HepG2 (cell line): Measurements from ENCODE around the gene ANO1. TPM values are rescaled to one million over a fixed set of nuclear protein-coding genes. Genes with fewer than 3 reads are reported as not detected.
A peak's percentile ranks its signal among the peaks of the same experiment; 100 is the strongest.

Experiments used
- CAMTA2 ChIP-seq: sonication (generic); formaldehyde crosslinking; IDR thresholded peaks from 2 replicates; pipeline ENCODE4 v1.4.0; 2020; ENCODE audit warnings: mild to moderate bottlenecking, missing genetic modification reagents, borderline replicate concordance
- CBX5 ChIP-seq: sonication (generic); formaldehyde crosslinking; IDR thresholded peaks from 2 replicates; pipeline ENCODE4 v1.4.0; 2020; ENCODE audit warnings: missing genetic modification reagents, borderline replicate concordance
- KLF6 ChIP-seq: IDR thresholded peaks from 2 replicates; pipeline ENCODE4 v1.8.0; 2016; ENCODE audit warnings: missing biosample characterization, missing genetic modification reagents
- MEIS1 ChIP-seq: sonication (generic); formaldehyde crosslinking; IDR thresholded peaks from 2 replicates; pipeline ENCODE4 v1.9.0; 2021; ENCODE audit warnings: mild to moderate bottlenecking, missing genetic modification reagents, moderate library complexity, borderline replicate concordance
- NFE2 ChIP-seq: sonication (generic); formaldehyde crosslinking; IDR thresholded peaks from 2 replicates; pipeline ENCODE4 v1.4.0; 2020; ENCODE audit warnings: missing genetic modification reagents
- NR1H2 ChIP-seq: sonication (generic); formaldehyde crosslinking; IDR thresholded peaks from 2 replicates; pipeline ENCODE4 v1.8.1; 2022; ENCODE audit warnings: low read depth, missing genetic modification reagents, borderline replicate concordance
- SCMH1 ChIP-seq: sonication (generic); formaldehyde crosslinking; IDR thresholded peaks from 2 replicates; pipeline ENCODE4 v1.9.0; 2021; ENCODE audit warnings: missing genetic modification reagents, mild to moderate bottlenecking, borderline replicate concordance
- SIX4 ChIP-seq: sonication (generic); formaldehyde crosslinking; IDR thresholded peaks from 2 replicates; pipeline ENCODE4 v1.4.0; 2020; ENCODE audit warnings: missing genetic modification reagents
- STAG1 ChIP-seq: sonication (generic); formaldehyde crosslinking; IDR thresholded peaks from 2 replicates; pipeline ENCODE4 v1.4.0; 2020; ENCODE audit warnings: missing genetic modification reagents
- ZBTB38 ChIP-seq: sonication (generic); formaldehyde crosslinking; IDR thresholded peaks from 2 replicates; pipeline ENCODE4 v1.5.1; 2020; ENCODE audit warnings: mild to moderate bottlenecking, missing genetic modification reagents
- ZNF292 ChIP-seq: sonication (generic); formaldehyde crosslinking; IDR thresholded peaks from 2 replicates; pipeline ENCODE4 v1.8.1; 2022; ENCODE audit warnings: mild to moderate bottlenecking, low read depth, missing genetic modification reagents, borderline replicate concordance
- ZNF607 ChIP-seq: sonication (generic); formaldehyde crosslinking; IDR thresholded peaks from 2 replicates; pipeline ENCODE4 v1.5.1; 2020; ENCODE audit warnings: missing genetic modification reagents, mild to moderate bottlenecking, borderline replicate concordance
- ZNF772 ChIP-seq: sonication (generic); formaldehyde crosslinking; IDR thresholded peaks from 2 replicates; pipeline ENCODE4 v1.5.0; 2020; ENCODE audit warnings: mild to moderate bottlenecking, missing genetic modification reagents
- ZSCAN22 ChIP-seq: sonication (generic); formaldehyde crosslinking; IDR thresholded peaks from 2 replicates; pipeline ENCODE4 v1.4.0; 2020; ENCODE audit warnings: mild to moderate bottlenecking, missing genetic modification reagents
- polyA plus RNA-seq, 8 experiments: library from polyadenylated mRNA; depleted of rRNA in 3 of 8; stranded (reverse) in 7 of 8; unstranded in 1 of 8; fragments of >200 nt; fragmentation: Illumina TruSeq in 4 of 8; extraction: Trizol in 4 of 8; gene quantifications; 2 replicates each; pipeline versions ENCODE4 v1.2.1 to v1.2.3, GENCODE V29; 2011 to 2016; ENCODE audit warnings: low read depth in 4 of 8, missing spikeins in 1 of 8, mixed read lengths in 1 of 8; ENCODE audit not compliant: insufficient read depth in 1 of 8
- total RNA-seq, 5 experiments: library from RNA; depleted of rRNA; stranded (reverse); fragments of >200 nt; fragmentation: Illumina TruSeq; extraction: Trizol; gene quantifications; 2 replicates each; pipeline ENCODE4 v1.2.3, GENCODE V29; 2016; ENCODE audit warnings: low read depth in 1 of 5
- TF ChIP-seq, protein P1 (sequence below): IDR thresholded peaks from 2 replicates; pipeline ENCODE4 v1.6.1; 2012; ENCODE audit warnings: low read length, improper control_type of control experiment
- TF ChIP-seq, protein P2 (sequence below): sonication (generic); formaldehyde crosslinking; IDR thresholded peaks from 2 replicates; pipeline ENCODE4 v1.4.0; 2020; ENCODE audit warnings: mild to moderate bottlenecking, missing genetic modification reagents
- TF ChIP-seq, protein P3 (sequence below): sonication (generic); formaldehyde crosslinking; IDR thresholded peaks from 2 replicates; pipeline ENCODE4 v1.4.0; 2020; ENCODE audit warnings: missing genetic modification reagents, borderline replicate concordance
- TF ChIP-seq, protein P4 (sequence below): sonication (generic); formaldehyde crosslinking; IDR thresholded peaks from 2 replicates; pipeline ENCODE4 v1.4.0; 2020; ENCODE audit warnings: missing genetic modification reagents; ENCODE audit errors: not compliant biosample characterization
- TF ChIP-seq, protein P5 (sequence below): IDR thresholded peaks from 2 replicates; pipeline ENCODE4 v1.6.1; 2016; ENCODE audit warnings: missing genetic modification reagents, missing compliant biosample characterization

The ANO1 gene
- total and polyA plus RNA-seq, 2 of the 13 experiments (the other 11 are each of a cell fraction or from before 2014, with no cell fraction given): not detected

DNA sequence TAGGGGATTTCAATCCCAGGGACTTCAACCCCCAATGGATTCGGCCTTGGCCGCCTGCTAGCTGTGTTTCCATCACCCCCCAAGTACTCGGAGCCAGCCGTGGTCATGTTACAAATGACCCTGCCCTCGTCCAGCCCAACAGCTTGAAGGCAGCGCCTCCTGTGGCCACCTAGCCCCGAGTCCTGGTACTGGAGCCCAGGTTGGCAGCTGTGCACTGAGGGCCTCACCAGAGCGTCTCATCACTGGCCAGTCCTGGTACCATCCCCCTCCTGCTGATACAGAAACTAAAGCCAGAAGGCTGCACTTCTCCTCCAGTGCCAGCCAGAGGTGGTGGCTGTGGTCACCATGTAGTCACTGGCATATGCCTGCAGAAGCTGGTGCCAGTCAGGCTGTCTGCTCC, 80.1 kb downstream of the ANO1 start (continued):
- TF ChIP-seq KLF6 (no peak), CAMTA2 (CRISPR knock-in tag) (no peak), ZNF607 (CRISPR knock-in tag) (no peak), NFE2 (CRISPR knock-in tag) (no peak), MEIS1 (CRISPR knock-in tag) (no peak), STAG1 (CRISPR knock-in tag) (peak; percentile 86), SCMH1 (CRISPR knock-in tag) (no peak), CBX5 (CRISPR knock-in tag) (no peak), SIX4 (CRISPR knock-in tag) (peak; percentile 42; the same call in 1 of the 2 replicates), ZNF772 (CRISPR knock-in tag) (no peak), NR1H2 (no peak), ZBTB38 (CRISPR knock-in tag) (no peak), ZNF292 (CRISPR knock-in tag) (no peak), ZSCAN22 (CRISPR knock-in tag) (no peak)
- TF ChIP-seq, protein P1, sequence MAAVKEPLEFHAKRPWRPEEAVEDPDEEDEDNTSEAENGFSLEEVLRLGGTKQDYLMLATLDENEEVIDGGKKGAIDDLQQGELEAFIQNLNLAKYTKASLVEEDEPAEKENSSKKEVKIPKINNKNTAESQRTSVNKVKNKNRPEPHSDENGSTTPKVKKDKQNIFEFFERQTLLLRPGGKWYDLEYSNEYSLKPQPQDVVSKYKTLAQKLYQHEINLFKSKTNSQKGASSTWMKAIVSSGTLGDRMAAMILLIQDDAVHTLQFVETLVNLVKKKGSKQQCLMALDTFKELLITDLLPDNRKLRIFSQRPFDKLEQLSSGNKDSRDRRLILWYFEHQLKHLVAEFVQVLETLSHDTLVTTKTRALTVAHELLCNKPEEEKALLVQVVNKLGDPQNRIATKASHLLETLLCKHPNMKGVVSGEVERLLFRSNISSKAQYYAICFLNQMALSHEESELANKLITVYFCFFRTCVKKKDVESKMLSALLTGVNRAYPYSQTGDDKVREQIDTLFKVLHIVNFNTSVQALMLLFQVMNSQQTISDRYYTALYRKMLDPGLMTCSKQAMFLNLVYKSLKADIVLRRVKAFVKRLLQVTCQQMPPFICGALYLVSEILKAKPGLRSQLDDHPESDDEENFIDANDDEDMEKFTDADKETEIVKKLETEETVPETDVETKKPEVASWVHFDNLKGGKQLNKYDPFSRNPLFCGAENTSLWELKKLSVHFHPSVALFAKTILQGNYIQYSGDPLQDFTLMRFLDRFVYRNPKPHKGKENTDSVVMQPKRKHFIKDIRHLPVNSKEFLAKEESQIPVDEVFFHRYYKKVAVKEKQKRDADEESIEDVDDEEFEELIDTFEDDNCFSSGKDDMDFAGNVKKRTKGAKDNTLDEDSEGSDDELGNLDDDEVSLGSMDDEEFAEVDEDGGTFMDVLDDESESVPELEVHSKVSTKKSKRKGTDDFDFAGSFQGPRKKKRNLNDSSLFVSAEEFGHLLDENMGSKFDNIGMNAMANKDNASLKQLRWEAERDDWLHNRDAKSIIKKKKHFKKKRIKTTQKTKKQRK: no peak
- TF ChIP-seq, protein P2, sequence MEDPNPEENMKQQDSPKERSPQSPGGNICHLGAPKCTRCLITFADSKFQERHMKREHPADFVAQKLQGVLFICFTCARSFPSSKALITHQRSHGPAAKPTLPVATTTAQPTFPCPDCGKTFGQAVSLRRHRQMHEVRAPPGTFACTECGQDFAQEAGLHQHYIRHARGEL (CRISPR knock-in tag): no peak
- TF ChIP-seq, protein P3, sequence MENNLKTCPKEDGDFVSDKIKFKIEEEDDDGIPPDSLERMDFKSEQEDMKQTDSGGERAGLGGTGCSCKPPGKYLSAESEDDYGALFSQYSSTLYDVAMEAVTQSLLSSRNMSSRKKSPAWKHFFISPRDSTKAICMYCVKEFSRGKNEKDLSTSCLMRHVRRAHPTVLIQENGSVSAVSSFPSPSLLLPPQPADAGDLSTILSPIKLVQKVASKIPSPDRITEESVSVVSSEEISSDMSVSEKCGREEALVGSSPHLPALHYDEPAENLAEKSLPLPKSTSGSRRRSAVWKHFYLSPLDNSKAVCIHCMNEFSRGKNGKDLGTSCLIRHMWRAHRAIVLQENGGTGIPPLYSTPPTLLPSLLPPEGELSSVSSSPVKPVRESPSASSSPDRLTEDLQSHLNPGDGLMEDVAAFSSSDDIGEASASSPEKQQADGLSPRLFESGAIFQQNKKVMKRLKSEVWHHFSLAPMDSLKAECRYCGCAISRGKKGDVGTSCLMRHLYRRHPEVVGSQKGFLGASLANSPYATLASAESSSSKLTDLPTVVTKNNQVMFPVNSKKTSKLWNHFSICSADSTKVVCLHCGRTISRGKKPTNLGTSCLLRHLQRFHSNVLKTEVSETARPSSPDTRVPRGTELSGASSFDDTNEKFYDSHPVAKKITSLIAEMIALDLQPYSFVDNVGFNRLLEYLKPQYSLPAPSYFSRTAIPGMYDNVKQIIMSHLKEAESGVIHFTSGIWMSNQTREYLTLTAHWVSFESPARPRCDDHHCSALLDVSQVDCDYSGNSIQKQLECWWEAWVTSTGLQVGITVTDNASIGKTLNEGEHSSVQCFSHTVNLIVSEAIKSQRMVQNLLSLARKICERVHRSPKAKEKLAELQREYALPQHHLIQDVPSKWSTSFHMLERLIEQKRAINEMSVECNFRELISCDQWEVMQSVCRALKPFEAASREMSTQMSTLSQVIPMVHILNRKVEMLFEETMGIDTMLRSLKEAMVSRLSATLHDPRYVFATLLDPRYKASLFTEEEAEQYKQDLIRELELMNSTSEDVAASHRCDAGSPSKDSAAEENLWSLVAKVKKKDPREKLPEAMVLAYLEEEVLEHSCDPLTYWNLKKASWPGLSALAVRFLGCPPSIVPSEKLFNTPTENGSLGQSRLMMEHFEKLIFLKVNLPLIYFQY (CRISPR knock-in tag): no peak
- TF ChIP-seq, protein P4, sequence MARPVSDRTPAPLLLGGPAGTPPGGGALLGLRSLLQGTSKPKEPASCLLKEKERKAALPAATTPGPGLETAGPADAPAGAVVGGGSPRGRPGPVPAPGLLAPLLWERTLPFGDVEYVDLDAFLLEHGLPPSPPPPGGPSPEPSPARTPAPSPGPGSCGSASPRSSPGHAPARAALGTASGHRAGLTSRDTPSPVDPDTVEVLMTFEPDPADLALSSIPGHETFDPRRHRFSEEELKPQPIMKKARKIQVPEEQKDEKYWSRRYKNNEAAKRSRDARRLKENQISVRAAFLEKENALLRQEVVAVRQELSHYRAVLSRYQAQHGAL (CRISPR knock-in tag): no peak
- TF ChIP-seq, protein P5, sequence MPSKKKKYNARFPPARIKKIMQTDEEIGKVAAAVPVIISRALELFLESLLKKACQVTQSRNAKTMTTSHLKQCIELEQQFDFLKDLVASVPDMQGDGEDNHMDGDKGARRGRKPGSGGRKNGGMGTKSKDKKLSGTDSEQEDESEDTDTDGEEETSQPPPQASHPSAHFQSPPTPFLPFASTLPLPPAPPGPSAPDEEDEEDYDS (CRISPR knock-in tag): no peak
